ENCODE data around the gene ABCB8. TPM values are rescaled to one million over a fixed set of nuclear protein-coding genes. Genes with fewer than 3 reads are reported as not detected.
"Not testable (repeated sequence)": the region's sequence is repeated elsewhere in the genome, so short reads cannot be mapped to it uniquely, and the experiment has no call there.

Gene ABCB8
- total RNA-seq, 2 experiments from 2014 or later: 50.3 to 52.4 TPM

DNA sequence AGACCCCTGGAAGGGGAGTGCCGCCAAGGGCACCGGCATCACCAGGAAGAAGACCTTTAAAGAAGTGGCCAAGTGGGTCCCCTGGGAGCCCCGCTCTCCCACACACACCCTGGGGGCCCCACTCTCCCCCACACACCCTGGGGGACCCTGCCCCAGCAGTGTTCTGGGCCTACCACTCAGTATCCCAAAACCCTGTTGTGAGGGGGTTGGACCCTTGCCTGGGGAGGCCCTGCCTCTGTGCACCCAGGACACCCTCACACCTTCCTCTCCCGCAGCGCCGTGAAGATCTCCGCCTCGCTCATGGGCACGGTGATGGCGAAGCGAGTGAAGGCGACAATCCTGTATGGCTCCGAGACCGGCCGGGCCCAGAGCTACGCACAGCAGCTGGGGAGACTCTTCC is 26.7 kb upstream of the ABCB8 start:
- no peaks in the 10 kb centered on the region for H3K9me3 Mint-ChIP-seq (ENCODE audit: low read depth)
- H3K27ac Mint-ChIP-seq: no peak overlapping the region
- no peak for DNase-seq
- H3K4me3 Mint-ChIP-seq: no peak overlapping the region
- peaks cover 2% of the 10 kb centered on the region for H3K4me1 Mint-ChIP-seq
- H3K36me3 Mint-ChIP-seq: no peaks in the 10 kb centered on the region
- CTCF ChIA-PET: no interaction called here
- ATAC-seq: no peak
- H3K27me3 Mint-ChIP-seq: no peaks in the 10 kb centered on the region

DNA sequence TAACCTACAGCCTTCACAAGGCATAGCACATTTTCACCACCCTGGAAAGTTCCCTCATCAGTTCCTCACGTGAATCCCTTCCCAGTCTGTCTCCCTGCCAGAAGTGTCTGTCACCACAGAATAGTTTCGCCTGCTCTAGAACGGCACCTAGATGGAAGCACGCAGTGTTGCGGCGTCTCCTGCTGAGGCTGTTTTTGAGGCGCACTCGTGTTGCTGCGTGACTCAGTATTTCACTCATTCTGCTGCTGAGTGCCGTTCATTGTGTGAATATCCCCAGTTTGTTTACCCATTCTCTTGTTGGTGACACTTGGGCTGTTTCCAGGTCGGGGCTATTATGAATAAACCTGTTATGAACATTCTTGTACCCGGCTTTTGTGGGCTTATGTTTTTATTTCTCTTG is 24.7 kb upstream of the ABCB8 start:
- no peak for DNase-seq
- Mint-ChIP-seq H3K9me3 (ENCODE audit: low read depth) (no peaks in the 10 kb centered on the region), H3K36me3 (no peaks in the 10 kb centered on the region), H3K4me1 (peaks cover 16% of the 10 kb centered on the region), H3K27ac (no peak overlapping the region), H3K4me3 (no peak overlapping the region), H3K27me3 (no peaks in the 10 kb centered on the region)
- CTCF ChIA-PET: interaction anchor here (7.5 kb wide), 1 partner anchor 14 kb away, joined by 76 read pairs; no protein-coding TSS in a partner anchor
- ATAC-seq: no peak

DNA sequence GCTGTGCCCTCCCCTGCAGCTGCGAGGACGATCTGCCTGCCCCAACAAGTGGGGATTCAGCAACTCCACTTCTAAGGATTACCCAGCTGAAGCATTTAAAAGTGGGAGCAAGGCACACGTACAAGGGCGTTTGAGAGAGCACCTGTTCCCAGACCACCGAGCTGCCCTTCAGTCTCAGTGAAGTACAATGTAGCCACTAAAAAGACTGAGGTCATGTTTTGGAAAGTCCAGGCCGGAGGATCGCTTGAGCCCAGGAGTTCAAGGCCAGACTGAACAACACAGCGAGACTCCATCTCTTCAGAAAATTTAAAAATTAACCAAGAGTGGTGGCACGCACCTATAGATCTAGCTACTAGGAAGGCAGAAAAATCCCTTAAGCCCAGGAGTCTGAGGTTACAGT is 22.7 kb upstream of the ABCB8 start:
- no peak for DNase-seq
- CTCF ChIA-PET: interaction anchor here (0.8 to 7.5 kb wide), 5 partner anchors 9 to 31 kb away, joined by 3 to 76 read pairs (median 4); no protein-coding TSS in a partner anchor
- no peaks in the 10 kb centered on the region for H3K36me3 Mint-ChIP-seq
- no peak for ATAC-seq
- peaks cover 25% of the 10 kb centered on the region for H3K4me1 Mint-ChIP-seq
- no peaks in the 10 kb centered on the region for H3K27me3 Mint-ChIP-seq
- H3K27ac Mint-ChIP-seq: no peak overlapping the region
- H3K9me3 Mint-ChIP-seq (ENCODE audit: low read depth): no peaks in the 10 kb centered on the region
- no peak overlapping the region for H3K4me3 Mint-ChIP-seq

DNA sequence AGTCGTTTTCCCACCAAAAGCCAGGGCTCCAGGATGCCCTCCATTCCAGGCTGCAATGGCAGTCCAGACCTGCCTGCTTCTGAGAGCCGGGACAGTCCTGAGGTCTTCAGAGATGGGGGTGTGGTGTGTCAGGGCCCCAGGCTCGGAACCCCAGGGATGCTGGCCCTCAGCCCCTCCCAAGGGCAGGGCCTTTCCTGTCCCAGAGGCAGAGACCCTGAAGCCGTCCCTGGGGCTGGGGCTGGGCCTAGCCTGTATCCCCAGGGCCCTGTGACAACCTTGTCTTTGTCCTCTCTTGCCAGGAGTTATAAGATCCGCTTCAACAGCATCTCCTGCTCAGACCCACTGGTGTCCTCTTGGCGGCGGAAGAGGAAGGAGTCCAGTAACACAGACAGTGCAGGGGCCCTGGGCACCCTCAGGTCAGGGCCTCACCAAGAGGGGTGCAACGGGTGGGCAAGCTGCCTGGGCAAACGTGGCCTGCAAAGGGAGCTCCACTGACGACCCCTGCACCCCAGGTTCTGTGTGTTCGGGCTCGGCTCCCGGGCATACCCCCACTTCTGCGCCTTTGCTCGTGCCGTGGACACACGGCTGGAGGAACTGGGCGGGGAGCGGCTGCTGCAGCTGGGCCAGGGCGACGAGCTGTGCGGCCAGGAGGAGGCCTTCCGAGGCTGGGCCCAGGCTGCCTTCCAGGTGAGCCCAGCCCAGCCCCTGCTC is 21.5 kb upstream of the ABCB8 start:
- no peak for DNase-seq
- H3K4me3 Mint-ChIP-seq: no peak overlapping the region
- no peak overlapping the region for H3K27ac Mint-ChIP-seq
- H3K4me1 Mint-ChIP-seq: peaks cover 31% of the 10 kb centered on the region
- CTCF ChIA-PET: interaction anchor here (1.2 to 7.5 kb wide), 5 partner anchors 11 to 44 kb away, joined by 3 to 76 read pairs (median 18); no protein-coding TSS in a partner anchor
- H3K36me3 Mint-ChIP-seq: no peaks in the 10 kb centered on the region
- no peak for ATAC-seq
- H3K27me3 Mint-ChIP-seq: no peaks in the 10 kb centered on the region
- no peaks in the 10 kb centered on the region for H3K9me3 Mint-ChIP-seq (ENCODE audit: low read depth)

DNA sequence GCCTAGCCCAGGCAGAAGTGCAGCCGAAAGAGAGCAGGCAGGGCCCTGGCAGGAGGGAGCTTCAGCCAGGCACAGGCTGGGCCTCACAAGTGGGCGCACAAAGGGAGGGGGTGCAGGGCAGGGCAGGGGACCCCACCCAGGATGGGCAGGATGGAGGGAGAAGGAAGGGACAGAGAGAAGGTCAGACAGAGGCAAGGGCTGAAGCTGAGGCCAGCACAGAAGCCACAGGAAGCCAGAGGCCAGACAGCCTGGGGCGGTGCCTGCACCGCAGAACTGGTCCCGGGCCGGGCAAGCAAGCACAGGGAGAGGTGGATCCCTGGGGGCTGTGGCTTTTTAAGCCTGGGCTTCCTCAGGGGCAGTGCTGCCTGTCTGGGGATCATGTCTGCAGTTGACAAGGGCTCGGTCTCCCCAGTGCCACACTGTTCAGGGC is 20.8 kb upstream of the ABCB8 start:
- ATAC-seq (no peak), DNase-seq (no peak)
- H3K36me3 Mint-ChIP-seq: no peaks in the 10 kb centered on the region
- no peaks in the 10 kb centered on the region for H3K27me3 Mint-ChIP-seq
- peak overlapping the region; percentile 81 for H3K4me3 Mint-ChIP-seq
- no peaks in the 10 kb centered on the region for H3K9me3 Mint-ChIP-seq (ENCODE audit: low read depth)
- H3K4me1 Mint-ChIP-seq: peaks cover 38% of the 10 kb centered on the region
- CTCF ChIA-PET: interaction anchor here (0.7 to 7.5 kb wide), 16 partner anchors 9 to 237 kb away, joined by 3 to 76 read pairs (median 5); partner anchors contain the start of genes ATG9B and NOS3
- H3K27ac Mint-ChIP-seq: peak overlapping the region; percentile 90

DNA sequence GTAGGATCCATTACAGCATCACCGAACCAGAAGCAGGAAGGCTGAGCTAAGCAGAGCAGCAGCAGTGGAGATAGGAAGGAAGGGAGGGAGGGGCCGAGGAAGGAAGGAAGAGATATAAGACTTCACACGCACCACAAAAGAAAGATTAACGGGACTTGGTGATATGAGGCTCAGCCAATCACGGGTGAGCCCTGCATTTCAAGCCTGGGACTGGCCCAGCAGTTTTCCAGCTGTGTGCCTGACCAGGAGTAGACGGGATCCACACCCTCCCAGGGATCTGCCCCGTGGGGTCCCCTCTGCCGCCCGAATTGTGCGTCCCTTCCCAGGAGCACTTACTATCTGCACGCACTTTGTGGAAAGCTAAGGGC is 20.1 kb upstream of the ABCB8 start:
- ATAC-seq: peak; percentile 50
- peaks cover 45% of the 10 kb centered on the region for H3K4me1 Mint-ChIP-seq
- peak overlapping the region; percentile 81 for H3K4me3 Mint-ChIP-seq
- no peaks in the 10 kb centered on the region for H3K9me3 Mint-ChIP-seq (ENCODE audit: low read depth)
- no peaks in the 10 kb centered on the region for H3K27me3 Mint-ChIP-seq
- DNase-seq: peak; percentile 62
- CTCF ChIA-PET: interaction anchor here (0.7 to 7.5 kb wide), 21 partner anchors 10 to 323 kb away, joined by 3 to 76 read pairs (median 5); partner anchors contain the start of genes ATG9B, GIMAP2 and NOS3
- H3K36me3 Mint-ChIP-seq: no peaks in the 10 kb centered on the region
- H3K27ac Mint-ChIP-seq: peak overlapping the region; percentile 90

DNA sequence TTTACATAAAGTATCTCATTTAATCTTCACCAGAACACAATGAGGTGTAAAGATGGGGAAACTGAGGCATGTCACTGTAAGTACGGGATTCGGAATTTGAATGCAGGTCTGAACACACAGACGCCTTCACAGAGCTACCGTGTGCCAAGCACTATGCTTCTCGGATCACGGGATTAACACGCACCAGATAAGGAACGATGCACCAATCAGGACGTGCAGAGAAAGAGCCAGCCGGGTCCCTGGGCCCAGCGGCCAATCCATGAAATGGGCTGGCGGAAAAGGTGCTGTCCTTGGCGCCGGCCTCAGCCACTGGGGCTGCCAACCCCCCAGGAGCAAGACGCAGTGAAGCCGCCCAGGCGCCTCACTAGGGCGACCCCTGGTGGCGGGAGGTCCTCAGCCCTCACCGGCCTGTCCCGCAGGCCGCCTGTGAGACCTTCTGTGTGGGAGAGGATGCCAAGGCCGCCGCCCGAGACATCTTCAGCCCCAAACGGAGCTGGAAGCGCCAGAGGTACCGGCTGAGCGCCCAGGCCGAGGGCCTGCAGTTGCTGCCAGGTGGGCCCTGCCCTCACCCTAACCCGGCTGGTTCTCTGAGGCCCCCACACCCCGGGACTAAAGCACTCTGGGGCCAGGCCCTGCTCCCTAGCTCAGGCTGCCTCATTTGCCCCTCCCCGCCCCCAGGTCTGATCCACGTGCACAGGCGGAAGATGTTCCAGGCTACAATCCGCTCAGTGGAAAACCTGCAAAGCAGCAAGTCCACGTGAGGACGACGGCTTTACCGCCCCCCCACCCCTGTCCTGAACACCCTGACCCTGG is 19.5 kb upstream of the ABCB8 start:
- H3K27me3 Mint-ChIP-seq: no peaks in the 10 kb centered on the region
- H3K27ac Mint-ChIP-seq: peak overlapping the region; percentile 90
- no peaks in the 10 kb centered on the region for H3K36me3 Mint-ChIP-seq
- CTCF ChIA-PET: interaction anchor here (0.6 to 7.5 kb wide), 24 partner anchors 9 to 323 kb away, joined by 3 to 76 read pairs (median 4); partner anchors contain the start of genes ATG9B, GIMAP2 and NOS3
- H3K4me1 Mint-ChIP-seq: peaks cover 48% of the 10 kb centered on the region
- H3K9me3 Mint-ChIP-seq (ENCODE audit: low read depth): no peaks in the 10 kb centered on the region
- DNase-seq (peak; percentile 89), ATAC-seq (peak; percentile 73)
- H3K4me3 Mint-ChIP-seq: peak overlapping the region; percentile 81

DNA sequence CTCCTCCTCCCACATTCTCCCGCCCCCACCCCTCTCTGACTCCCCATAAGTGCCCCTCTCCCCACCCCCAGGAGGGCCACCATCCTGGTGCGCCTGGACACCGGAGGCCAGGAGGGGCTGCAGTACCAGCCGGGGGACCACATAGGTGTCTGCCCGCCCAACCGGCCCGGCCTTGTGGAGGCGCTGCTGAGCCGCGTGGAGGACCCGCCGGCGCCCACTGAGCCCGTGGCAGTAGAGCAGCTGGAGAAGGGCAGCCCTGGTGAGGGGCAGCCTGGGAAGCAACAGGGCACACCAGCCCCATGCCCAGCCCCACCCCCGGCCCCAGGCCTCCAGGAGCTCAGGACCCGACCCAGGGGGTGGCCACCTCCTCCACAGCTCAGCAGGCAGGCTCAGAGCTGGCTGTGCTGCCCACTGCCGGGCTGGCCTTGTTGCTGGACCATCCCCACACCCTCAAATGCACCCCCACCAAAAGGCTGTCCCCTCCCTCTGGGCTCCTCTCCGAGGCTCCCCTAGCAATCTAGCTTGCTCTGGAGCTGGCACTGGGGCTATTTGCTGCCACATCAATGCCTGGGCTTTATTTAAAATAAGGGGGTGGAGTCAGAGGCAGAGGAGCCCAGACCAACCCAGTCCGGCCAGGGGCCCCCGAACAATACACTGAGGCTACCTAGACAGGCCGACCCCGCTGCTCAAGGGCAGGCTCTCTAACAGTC is 18.8 kb upstream of the ABCB8 start:
- ATAC-seq (no peak), DNase-seq (no peak)
- CTCF ChIA-PET: interaction anchor here (0.6 to 7.5 kb wide), 21 partner anchors 8 to 233 kb away, joined by 3 to 76 read pairs (median 7); partner anchors contain the start of genes ABCB8 and NOS3
- Mint-ChIP-seq H3K36me3 (peaks cover 2% of the 10 kb centered on the region), H3K4me1 (peaks cover 55% of the 10 kb centered on the region), H3K9me3 (ENCODE audit: low read depth) (no peaks in the 10 kb centered on the region), H3K4me3 (peak overlapping the region; percentile 81), H3K27me3 (no peaks in the 10 kb centered on the region), H3K27ac (no peak overlapping the region)

DNA sequence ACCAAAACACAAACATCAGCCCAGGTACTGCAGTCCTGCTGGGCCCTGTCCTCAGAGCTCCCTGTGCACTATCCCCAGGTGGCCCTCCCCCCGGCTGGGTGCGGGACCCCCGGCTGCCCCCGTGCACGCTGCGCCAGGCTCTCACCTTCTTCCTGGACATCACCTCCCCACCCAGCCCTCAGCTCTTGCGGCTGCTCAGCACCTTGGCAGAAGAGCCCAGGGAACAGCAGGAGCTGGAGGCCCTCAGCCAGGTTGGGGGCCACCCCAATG is 18.3 kb upstream of the ABCB8 start:
- Mint-ChIP-seq H3K4me1 (peaks cover 60% of the 10 kb centered on the region), H3K27me3 (no peaks in the 10 kb centered on the region), H3K9me3 (ENCODE audit: low read depth) (no peaks in the 10 kb centered on the region), H3K36me3 (peaks cover 2% of the 10 kb centered on the region), H3K27ac (peak overlapping the region; percentile 78), H3K4me3 (no peak overlapping the region)
- ATAC-seq (no peak), DNase-seq (no peak)
- CTCF ChIA-PET: interaction anchor here (1.2 to 7.5 kb wide), 12 partner anchors 8 to 112 kb away, joined by 3 to 76 read pairs (median 9); partner anchors contain the start of genes ABCB8 and NOS3

DNA sequence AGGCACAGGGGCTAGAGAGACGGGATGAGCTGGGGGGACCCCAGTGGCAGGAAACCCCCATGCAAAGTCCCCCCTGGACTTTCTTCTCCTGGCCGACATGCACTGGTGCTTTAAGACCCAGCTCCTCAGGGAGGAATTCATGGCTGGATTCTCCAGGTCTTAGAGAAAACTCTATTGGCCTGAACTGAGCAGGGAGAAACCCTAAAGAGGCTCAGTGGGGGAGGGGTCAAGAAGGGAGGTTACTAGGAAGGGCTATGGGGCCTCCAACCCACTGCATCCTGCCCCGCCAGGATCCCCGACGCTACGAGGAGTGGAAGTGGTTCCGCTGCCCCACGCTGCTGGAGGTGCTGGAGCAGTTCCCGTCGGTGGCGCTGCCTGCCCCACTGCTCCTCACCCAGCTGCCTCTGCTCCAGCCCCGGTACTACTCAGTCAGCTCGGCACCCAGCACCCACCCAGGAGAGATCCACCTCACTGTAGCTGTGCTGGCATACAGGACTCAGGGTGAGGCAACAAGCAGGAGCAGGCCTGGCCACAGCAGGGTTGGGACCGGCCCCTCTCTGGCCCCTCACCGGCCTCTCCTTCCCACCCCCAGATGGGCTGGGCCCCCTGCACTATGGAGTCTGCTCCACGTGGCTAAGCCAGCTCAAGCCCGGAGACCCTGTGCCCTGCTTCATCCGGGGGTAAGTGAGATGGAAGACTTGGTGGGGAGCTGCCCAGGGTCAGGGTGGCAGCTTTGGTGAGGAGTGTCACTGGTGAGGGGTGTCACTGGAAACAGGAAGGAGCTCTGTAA is 17.7 kb upstream of the ABCB8 start:
- DNase-seq (peak; percentile 61), ATAC-seq (no peak)
- CTCF ChIA-PET: interaction anchor here (0.8 to 7.5 kb wide), 13 partner anchors 7 to 234 kb away, joined by 3 to 76 read pairs (median 8); partner anchors contain the start of genes ABCB8 and NOS3
- H3K27ac Mint-ChIP-seq: peak overlapping the region; percentile 78
- H3K4me3 Mint-ChIP-seq: peak overlapping the region; percentile 51
- peaks cover 2% of the 10 kb centered on the region for H3K36me3 Mint-ChIP-seq
- H3K9me3 Mint-ChIP-seq (ENCODE audit: low read depth): no peaks in the 10 kb centered on the region
- no peaks in the 10 kb centered on the region for H3K27me3 Mint-ChIP-seq
- peaks cover 65% of the 10 kb centered on the region for H3K4me1 Mint-ChIP-seq

DNA sequence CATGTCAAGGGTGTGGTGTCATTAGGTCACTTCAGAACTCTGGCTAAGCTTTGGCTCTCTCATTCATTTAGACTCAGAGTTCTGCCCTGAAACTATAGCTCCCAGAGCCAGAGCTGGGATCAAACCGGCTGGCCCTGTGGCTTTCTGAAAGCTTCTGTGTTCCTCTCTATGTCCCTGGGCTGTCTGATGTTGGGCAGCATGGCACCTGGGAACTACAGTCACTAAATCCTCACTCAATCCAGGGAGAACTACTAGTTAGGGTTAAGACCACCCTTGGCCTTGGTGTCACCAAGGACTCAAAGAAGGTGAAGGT is 17.2 kb upstream of the ABCB8 start:
- ATAC-seq (peak; percentile 9), DNase-seq (no peak)
- Mint-ChIP-seq H3K27me3 (no peaks in the 10 kb centered on the region), H3K36me3 (peaks cover 2% of the 10 kb centered on the region), H3K27ac (peak overlapping the region; percentile 78), H3K9me3 (ENCODE audit: low read depth) (no peaks in the 10 kb centered on the region), H3K4me1 (peaks cover 67% of the 10 kb centered on the region), H3K4me3 (peak overlapping the region; percentile 51)
- CTCF ChIA-PET: interaction anchor here (0.8 to 7.5 kb wide), 11 partner anchors 7 to 233 kb away, joined by 3 to 76 read pairs (median 10); partner anchors contain the start of genes ABCB8 and NOS3

DNA sequence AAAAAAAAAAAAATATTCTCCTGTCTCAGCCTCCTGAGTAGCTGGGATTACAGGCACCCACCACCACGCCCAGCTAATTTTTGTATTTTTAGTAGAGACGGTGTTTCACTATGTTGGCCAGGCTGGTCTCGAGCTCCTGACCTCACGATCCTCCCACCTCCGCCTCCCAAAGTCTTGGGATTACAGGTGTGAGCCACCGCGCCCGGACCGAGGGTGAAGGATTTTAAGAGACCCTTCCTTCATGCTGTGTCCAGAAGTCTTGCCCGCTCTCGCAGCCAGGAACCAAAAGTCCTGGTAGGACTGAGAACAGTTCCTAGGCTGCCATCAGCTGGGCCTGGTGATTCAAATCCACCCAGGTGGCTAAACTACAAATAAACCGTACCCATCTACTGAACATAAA is 16.6 kb upstream of the ABCB8 start:
- not testable (repeated sequence) for DNase-seq; H3K36me3 Mint-ChIP-seq; H3K9me3 Mint-ChIP-seq (ENCODE audit: low read depth); H3K4me3 Mint-ChIP-seq; ATAC-seq; H3K27me3 Mint-ChIP-seq
- CTCF ChIA-PET: interaction anchor here (1.9 to 6.9 kb wide), 6 partner anchors 14 to 103 kb away, joined by 7 to 38 read pairs (median 10); partner anchors contain the start of genes ABCB8 and NOS3
- H3K27ac Mint-ChIP-seq: peak overlapping the region; percentile 75
- peaks cover 67% of the 10 kb centered on the region for H3K4me1 Mint-ChIP-seq

Data from activated CD8-positive, alpha-beta memory T cell treated with anti-CD3 and anti-CD28 coated beads, Interleukin-2, amount 10 ng/mL, durations not matched to agents 7 days and 5 days (primary cell).